Breast epithelium (tissue), 4 donors: ENCODE measurements around the gene SAXO1. TPM values are rescaled to one million over a fixed set of nuclear protein-coding genes. Genes with fewer than 3 reads are reported as not detected.

Source experiments
- DNase-seq, 2 donors: peaks; one replicate each; pipeline ENCODE4 v3.0.0-alpha.2; 2019; ENCODE audit warnings: low spot score in 2 of 2
- H3K27ac ChIP-seq, 2 donors: fragments of 200-600 bp; sonication (generic) in 1 of 2; one replicate each; pipeline ENCODE4 v1.5.1; 2016 to 2019; ENCODE audit warnings: mild to moderate bottlenecking in 1 of 2
- H3K27me3 ChIP-seq, 2 donors: fragments of 200-600 bp; sonication (generic) in 1 of 2; one replicate each; pipeline versions ENCODE4 v1.5.1 to v1.6.0; 2017 to 2019; ENCODE audit warnings: control low read depth in 1 of 2, mild to moderate bottlenecking in 1 of 2
- H3K36me3 ChIP-seq: fragments of 200-600 bp; one replicate; pipeline ENCODE4 v1.5.1; 2019
- H3K4me1 ChIP-seq, 2 donors: fragments of 200-600 bp; sonication (generic); one replicate each; pipeline ENCODE4 v1.5.1; 2016 to 2019; ENCODE audit warnings: control low read depth in 1 of 2
- H3K4me3 ChIP-seq, 3 donors: fragments of 200-600 bp; sonication (generic); 1 replicate in 2 of 3; 2 replicates in 1 of 3; pipeline ENCODE4 v1.5.1; 2016 to 2019; ENCODE audit warnings: mild to moderate bottlenecking in 3 of 3, moderate library complexity in 2 of 3
- H3K9me3 ChIP-seq, 2 donors: fragments of 200-600 bp; sonication (generic) in 1 of 2; one replicate each; pipeline ENCODE4 v1.5.1; 2016 to 2019; ENCODE audit warnings: control low read depth in 1 of 2
- POLR2A ChIP-seq: fragments of 450-650 bp; IDR thresholded peaks from one replicate; pipeline ENCODE4 v1.6.1; 2016; ENCODE audit warnings: antibody characterized with exemption, mild to moderate bottlenecking, moderate library complexity
- POLR2AphosphoS5 ChIP-seq, 3 donors: sonication (generic); formaldehyde crosslinking; IDR thresholded peaks; one replicate each; pipeline ENCODE4 v1.6.1; 2017; ENCODE audit warnings: antibody characterized with exemption in 3 of 3
- intact Hi-C: fragments of 100-400 bp; cut with DNase I; formaldehyde crosslinking; loops from one replicate; pipeline ENCODE4 v1.15.1; 2023; ENCODE audit warnings: low total_unique reads
- total RNA-seq, 3 donors: library from RNA; depleted of rRNA; stranded (reverse); fragments of >200 nt; gene quantifications; one replicate each; pipeline ENCODE4 v1.1.0, GENCODE V29; 2016
- TF ChIP-seq, protein P1 (sequence below), 3 donors: fragments of 450-650 bp; IDR thresholded peaks; one replicate each; pipeline ENCODE4 v1.5.1; 2016 to 2017; ENCODE audit warnings: antibody characterized with exemption in 3 of 3, mild to moderate bottlenecking in 3 of 3, moderate library complexity in 3 of 3

SAXO1 gene
- total RNA-seq, 3 donors from 2014 or later: 0.16 to 0.29 TPM; not detected in 1

DNA sequence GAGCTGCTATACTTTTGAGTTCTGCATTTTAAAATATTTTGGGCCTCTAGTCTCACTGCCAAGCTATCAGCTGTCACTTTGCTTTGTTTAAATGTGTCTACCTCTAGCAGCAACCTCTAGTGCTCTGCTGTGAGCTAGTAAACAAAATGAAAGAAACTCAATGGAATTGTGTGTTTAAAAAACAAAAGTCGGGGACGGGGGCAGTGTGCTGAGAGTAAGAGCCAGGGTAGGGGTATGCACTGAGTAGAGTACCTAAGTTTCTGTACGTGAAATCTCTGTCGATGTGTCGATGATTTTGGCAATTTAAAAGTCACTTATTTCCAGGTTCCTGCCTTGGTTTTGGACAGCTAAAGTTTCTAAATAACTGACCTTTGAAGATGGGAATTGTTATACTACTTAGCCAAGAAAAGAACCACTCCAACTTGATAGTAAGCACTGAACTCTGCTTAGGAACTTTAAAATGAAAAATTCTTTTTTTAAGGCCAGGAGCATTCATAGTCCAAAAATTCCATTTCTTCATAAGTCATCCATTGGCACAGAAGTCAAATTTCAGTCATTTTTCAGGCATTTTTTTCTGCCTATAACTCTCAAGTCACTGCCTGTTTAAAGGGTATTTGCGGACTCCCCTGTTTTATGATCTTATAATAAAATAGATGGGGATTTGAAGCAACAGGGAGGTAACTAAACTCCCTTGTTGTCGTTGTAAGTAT, 111.5 kb downstream of the SAXO1 start:
- no peak for DNase-seq
- intact Hi-C loops: no loop called here
- Histone ChIP-seq H3K36me3 (no peaks in the 10 kb centered on the region), H3K27me3 (no peaks in the 10 kb centered on the region), H3K4me3 (no peak overlapping the region), H3K9me3 (no peaks in the 10 kb centered on the region), H3K4me1 (no peaks in the 10 kb centered on the region), H3K27ac (no peak overlapping the region)
- no peak for TF ChIP-seq POLR2AphosphoS5 (IDR thresholded peaks at IDR 0.05)
- TF ChIP-seq, protein P1, sequence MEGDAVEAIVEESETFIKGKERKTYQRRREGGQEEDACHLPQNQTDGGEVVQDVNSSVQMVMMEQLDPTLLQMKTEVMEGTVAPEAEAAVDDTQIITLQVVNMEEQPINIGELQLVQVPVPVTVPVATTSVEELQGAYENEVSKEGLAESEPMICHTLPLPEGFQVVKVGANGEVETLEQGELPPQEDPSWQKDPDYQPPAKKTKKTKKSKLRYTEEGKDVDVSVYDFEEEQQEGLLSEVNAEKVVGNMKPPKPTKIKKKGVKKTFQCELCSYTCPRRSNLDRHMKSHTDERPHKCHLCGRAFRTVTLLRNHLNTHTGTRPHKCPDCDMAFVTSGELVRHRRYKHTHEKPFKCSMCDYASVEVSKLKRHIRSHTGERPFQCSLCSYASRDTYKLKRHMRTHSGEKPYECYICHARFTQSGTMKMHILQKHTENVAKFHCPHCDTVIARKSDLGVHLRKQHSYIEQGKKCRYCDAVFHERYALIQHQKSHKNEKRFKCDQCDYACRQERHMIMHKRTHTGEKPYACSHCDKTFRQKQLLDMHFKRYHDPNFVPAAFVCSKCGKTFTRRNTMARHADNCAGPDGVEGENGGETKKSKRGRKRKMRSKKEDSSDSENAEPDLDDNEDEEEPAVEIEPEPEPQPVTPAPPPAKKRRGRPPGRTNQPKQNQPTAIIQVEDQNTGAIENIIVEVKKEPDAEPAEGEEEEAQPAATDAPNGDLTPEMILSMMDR (IDR thresholded peaks at IDR 0.05): no peak
- TF ChIP-seq POLR2A: no peak

DNA sequence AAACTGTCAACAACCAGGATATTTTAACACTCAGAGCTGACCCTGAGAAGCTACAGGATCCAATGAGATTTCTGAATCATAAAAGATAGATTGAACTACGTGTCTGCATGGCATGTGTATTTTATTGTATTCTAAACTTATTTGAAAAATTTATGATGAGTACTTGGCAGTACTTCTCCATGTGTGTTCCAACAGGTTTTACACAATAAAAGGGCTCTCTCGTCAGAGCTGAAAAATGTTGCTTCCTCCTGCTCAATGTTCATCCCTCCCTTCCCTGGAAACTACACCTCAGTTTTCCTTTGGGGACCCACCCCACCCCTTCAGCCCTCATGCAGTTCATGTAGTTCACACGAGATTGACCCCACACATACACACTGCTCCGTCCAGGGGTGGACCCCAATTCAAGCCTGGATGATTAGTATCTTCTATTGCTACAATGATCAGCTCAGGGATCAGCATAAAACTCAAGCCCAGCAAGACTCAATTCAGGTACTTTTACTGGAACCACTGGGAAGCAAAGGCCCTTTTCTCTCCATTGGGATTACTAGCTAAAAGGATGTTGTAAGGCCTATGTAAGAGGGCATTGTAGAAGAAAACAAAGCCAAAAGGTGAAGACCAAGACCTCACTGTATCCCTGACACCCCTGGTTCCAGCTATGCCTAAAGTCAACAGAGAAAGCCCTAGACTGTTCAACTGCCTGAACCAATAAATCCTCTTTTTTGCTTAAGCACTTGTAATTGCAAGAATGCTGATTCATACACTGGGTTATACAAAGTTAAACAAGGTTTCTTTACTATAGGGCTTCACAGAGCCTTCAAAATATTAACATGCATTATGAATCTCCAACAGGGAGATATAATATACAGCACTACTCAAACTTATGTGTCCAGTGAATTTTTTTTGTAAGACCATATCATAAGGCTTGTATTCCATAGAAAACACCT, 112.6 kb downstream of the SAXO1 start:
- intact Hi-C loops: no loop called here
- no peak overlapping the region for H3K27ac ChIP-seq

DNA sequence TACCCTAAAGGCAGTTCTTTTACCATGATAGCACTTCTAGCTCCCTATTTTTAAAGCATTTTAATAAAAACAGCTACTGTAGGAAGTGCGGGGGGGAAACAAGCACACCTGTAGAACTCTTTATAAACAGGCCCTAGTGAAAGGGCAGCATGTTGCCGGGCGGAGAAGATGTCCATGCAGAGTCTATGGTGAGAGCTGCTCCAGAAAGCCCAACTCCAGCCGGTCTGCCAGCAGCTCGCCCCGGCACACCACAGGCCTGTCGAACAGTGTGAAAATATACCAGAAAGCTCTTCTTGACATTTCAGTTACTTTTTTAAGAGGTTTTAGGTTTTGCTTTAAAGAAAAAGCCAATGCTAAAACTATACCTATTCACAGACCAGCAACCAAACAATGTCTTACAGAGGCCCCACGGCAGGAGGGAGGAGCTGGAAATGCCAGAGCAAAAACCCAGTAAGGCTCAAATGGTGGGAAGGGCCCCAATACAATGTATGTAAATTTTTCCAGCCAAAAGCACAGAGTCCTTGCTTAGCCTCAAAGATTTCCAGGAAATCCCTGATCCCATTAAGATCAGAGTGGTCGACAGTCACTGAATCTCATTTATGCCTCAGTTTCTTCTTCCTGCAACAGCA, 121.2 kb downstream of the SAXO1 start:
- H3K27me3 ChIP-seq: no peaks in the 10 kb centered on the region
- no peaks in the 10 kb centered on the region for H3K4me1 ChIP-seq
- DNase-seq: no peak
- intact Hi-C loops: no loop called here
- H3K4me3 ChIP-seq: no peak overlapping the region
- TF ChIP-seq POLR2A: no peak
- TF ChIP-seq, protein P1 (IDR thresholded peaks at IDR 0.05): no peak
- TF ChIP-seq POLR2AphosphoS5 (IDR thresholded peaks at IDR 0.05): no peak
- no peaks in the 10 kb centered on the region for H3K36me3 ChIP-seq
- no peak overlapping the region for H3K27ac ChIP-seq
- no peaks in the 10 kb centered on the region for H3K9me3 ChIP-seq

More for the DNA sequence above, 112.6 kb downstream of the SAXO1 start:
- Histone ChIP-seq H3K4me1 (no peaks in the 10 kb centered on the region), H3K27me3 (no peaks in the 10 kb centered on the region), H3K9me3 (no peaks in the 10 kb centered on the region), H3K4me3 (no peak overlapping the region), H3K36me3 (no peaks in the 10 kb centered on the region)
- DNase-seq: no peak
- no peak for TF ChIP-seq POLR2A
- TF ChIP-seq, protein P1 (IDR thresholded peaks at IDR 0.05): no peak
- no peak for TF ChIP-seq POLR2AphosphoS5 (IDR thresholded peaks at IDR 0.05)

DNA sequence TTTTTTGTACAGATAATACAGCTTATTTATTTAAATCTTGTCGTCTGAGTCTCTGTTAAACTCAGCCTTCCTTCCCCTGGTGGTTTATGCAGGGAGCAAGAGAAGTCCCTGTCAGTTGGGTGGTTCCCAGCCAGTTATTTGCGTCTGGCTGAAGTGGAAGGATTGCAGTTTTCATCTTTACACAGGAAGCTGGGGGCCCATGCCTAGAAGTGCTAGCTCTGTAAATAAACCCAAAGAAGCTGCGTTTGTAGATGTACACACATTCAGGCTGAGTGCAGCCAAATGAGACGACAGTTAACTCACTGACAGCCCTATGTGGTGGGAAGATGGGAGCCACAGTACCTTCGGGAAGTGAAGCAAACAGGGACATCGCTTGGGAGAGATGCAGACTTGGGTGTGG, 122.1 kb downstream of the SAXO1 start:
- no peaks in the 10 kb centered on the region for H3K9me3 ChIP-seq
- no peaks in the 10 kb centered on the region for H3K4me1 ChIP-seq
- intact Hi-C loops: no loop called here
- no peaks in the 10 kb centered on the region for H3K36me3 ChIP-seq
- H3K27me3 ChIP-seq: no peaks in the 10 kb centered on the region
- DNase-seq: no peak
- no peak overlapping the region for H3K27ac ChIP-seq
- TF ChIP-seq, protein P1 (IDR thresholded peaks at IDR 0.05): no peak
- TF ChIP-seq POLR2AphosphoS5 (IDR thresholded peaks at IDR 0.05) (no peak), POLR2A (no peak)
- no peak overlapping the region for H3K4me3 ChIP-seq
